SIG-M5 treated with dmso at 0.1 percent for 504 hours (cell line): Measurements from ENCODE around the gene POMZP3.
"Not testable (repeated sequence)": the region's sequence is repeated elsewhere in the genome, so short reads cannot be mapped to it uniquely, and the experiment has no call there.

Experiments used
- DNase-seq: peaks from one replicate; lab custom pipeline; 2025; ENCODE audit not compliant: unreplicated experiment; lab: John Stamatoyannopoulos, UW

The POMZP3 gene

GRCh38 chr7:76626989-76627642 lies at the start of gene POMZP3:
TSS of gene POMZP3 (minus strand) at chr7:76627279. CDS start at chr7:76626064, 1,215 bp downstream.
- DNase-seq, result not testable (repeated sequence)

- not testable (repeated sequence) for DNase-seq
Measured at GRCh38 chr7:76675783-76676182, 48.7 kb upstream of the POMZP3 start.

GRCh38 chr7:76673346-76673745 lies 46.3 kb upstream of the POMZP3 start:
- not testable (repeated sequence) for DNase-seq

GRCh38 chr7:76659212-76659611 lies 32.1 kb upstream of the POMZP3 start:
- not testable (repeated sequence) for DNase-seq

GRCh38 chr7:76656425-76656824 lies 29.3 kb upstream of the POMZP3 start:
- DNase-seq, result not testable (repeated sequence)

- not testable (repeated sequence) for DNase-seq
Measured at GRCh38 chr7:76642620-76643019, 15.5 kb upstream of the POMZP3 start.

GRCh38 chr7:76637061-76637691 lies 10.1 kb upstream of the POMZP3 start:
- DNase-seq, result not testable (repeated sequence)

- not testable (repeated sequence) for DNase-seq
Measured at GRCh38 chr7:76626581-76626980, 498 bp downstream of the POMZP3 start.

- DNase-seq, result not testable (repeated sequence)
Measured at GRCh38 chr7:76619439-76620190, 7.5 kb downstream of the POMZP3 start.

- DNase-seq, result not testable (repeated sequence)
Measured at GRCh38 chr7:76613783-76614182, 13.3 kb downstream of the POMZP3 start.

GRCh38 chr7:76612232-76612631 lies 14.8 kb downstream of the POMZP3 start:
- not testable (repeated sequence) for DNase-seq

- not testable (repeated sequence) for DNase-seq
Measured at GRCh38 chr7:76609864-76610263, 17.2 kb downstream of the POMZP3 start.

- not testable (repeated sequence) for DNase-seq
Measured at GRCh38 chr7:76608469-76608868, 18.6 kb downstream of the POMZP3 start.

- DNase-seq, result peak; percentile 90
Measured at GRCh38 chr7:76606027-76606426, 21.1 kb downstream of the POMZP3 start.

GRCh38 chr7:76600650-76601049 lies 26.4 kb downstream of the POMZP3 start:
- not testable (repeated sequence) for DNase-seq

GRCh38 chr7:76600116-76600482 lies 27.0 kb downstream of the POMZP3 start:
- DNase-seq, result not testable (repeated sequence)

GRCh38 chr7:76598590-76599264 lies 28.4 kb downstream of the POMZP3 start:
- DNase-seq, result not testable (repeated sequence)

GRCh38 chr7:76597288-76597687 lies 29.8 kb downstream of the POMZP3 start:
- not testable (repeated sequence) for DNase-seq

- not testable (repeated sequence) for DNase-seq
Measured at GRCh38 chr7:76592694-76593093, 34.4 kb downstream of the POMZP3 start.

- DNase-seq, result not testable (repeated sequence)
Measured at GRCh38 chr7:76591602-76592304, 35.3 kb downstream of the POMZP3 start.
